BE2C (cell line): ENCODE measurements around the gene PTPRE.

Source experiments
- DNase-seq: peaks from one replicate; pipeline ENCODE4 v3.0.0-alpha.2; 2020
- H3K27me3 ChIP-seq: fragments of 250-450 bp; sonication (Bioruptor Pico); 2 replicates; pipeline ENCODE4 v1.5.1; 2020; ENCODE audit warnings: mild to moderate bottlenecking
- H3K36me3 ChIP-seq: fragments of 250-450 bp; sonication (Bioruptor Pico); 2 replicates; pipeline ENCODE4 v1.5.1; 2020; ENCODE audit warnings: mild to moderate bottlenecking
- H3K4me1 ChIP-seq: fragments of 250-450 bp; sonication (Bioruptor Pico); 2 replicates; pipeline ENCODE4 v1.5.1; 2020
- H3K4me3 ChIP-seq: 2 replicates; pipeline ENCODE4 v1.5.1; 2011; ENCODE audit warnings: low read depth, low read length
- H3K9me3 ChIP-seq: fragments of 250-450 bp; sonication (Bioruptor Pico); 2 replicates; pipeline ENCODE4 v1.5.1; 2020
- TF ChIP-seq, protein P1 (sequence below): IDR thresholded peaks from 2 replicates; pipeline ENCODE4 v1.5.1; 2012; ENCODE audit warnings: mild to moderate bottlenecking, low read depth, low read length

The PTPRE gene

DNA sequence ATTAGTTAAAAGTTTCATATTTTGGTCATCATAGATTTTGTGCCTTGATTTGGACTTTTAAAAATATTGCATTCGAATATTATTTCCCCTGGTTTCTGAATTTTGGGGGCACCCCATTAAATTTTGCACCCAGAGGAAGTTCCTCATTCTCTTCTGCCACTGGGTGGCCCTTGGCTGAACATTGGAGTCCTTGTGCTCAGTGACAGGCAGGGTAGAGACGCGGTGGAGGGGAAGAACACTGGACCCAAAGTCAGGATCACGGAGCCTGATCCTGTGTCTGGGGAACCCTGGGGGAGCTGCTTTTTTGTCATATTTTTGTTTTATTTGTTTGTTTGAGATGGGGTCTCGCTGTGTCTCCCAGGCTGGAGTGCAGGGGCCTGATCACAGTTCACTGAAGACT, 144.6 kb downstream of the PTPRE start:
- no peak for DNase-seq
- Histone ChIP-seq H3K4me1 (no peaks in the 10 kb centered on the region), H3K27me3 (no peaks in the 10 kb centered on the region), H3K36me3 (no peaks in the 10 kb centered on the region), H3K4me3 (no peak overlapping the region), H3K9me3 (no peaks in the 10 kb centered on the region)
- TF ChIP-seq, protein P1, sequence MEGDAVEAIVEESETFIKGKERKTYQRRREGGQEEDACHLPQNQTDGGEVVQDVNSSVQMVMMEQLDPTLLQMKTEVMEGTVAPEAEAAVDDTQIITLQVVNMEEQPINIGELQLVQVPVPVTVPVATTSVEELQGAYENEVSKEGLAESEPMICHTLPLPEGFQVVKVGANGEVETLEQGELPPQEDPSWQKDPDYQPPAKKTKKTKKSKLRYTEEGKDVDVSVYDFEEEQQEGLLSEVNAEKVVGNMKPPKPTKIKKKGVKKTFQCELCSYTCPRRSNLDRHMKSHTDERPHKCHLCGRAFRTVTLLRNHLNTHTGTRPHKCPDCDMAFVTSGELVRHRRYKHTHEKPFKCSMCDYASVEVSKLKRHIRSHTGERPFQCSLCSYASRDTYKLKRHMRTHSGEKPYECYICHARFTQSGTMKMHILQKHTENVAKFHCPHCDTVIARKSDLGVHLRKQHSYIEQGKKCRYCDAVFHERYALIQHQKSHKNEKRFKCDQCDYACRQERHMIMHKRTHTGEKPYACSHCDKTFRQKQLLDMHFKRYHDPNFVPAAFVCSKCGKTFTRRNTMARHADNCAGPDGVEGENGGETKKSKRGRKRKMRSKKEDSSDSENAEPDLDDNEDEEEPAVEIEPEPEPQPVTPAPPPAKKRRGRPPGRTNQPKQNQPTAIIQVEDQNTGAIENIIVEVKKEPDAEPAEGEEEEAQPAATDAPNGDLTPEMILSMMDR: no peak

DNA sequence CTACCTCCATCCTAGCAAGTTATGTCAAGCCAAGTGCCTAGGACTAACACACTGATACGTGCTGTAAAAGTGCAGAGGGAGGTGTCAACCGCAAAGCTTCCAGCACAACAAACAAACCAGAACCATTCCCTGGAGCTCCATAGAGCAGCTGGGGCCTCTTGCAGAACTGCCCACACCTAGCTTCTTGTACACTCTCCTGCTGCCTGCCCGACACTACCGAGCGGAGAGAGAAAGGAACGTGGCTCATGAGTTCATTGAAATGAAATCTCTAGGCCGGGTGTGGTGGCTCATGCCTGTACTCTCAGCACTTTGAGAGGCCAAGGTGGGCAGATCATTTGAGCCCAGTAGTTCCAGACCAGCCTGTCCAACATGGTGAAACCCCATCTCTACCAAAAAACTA, 145.8 kb downstream of the PTPRE start:
- no peaks in the 10 kb centered on the region for H3K9me3 ChIP-seq
- H3K4me1 ChIP-seq: no peaks in the 10 kb centered on the region
- no peaks in the 10 kb centered on the region for H3K27me3 ChIP-seq
- no peak overlapping the region for H3K4me3 ChIP-seq
- TF ChIP-seq, protein P1: no peak
- no peaks in the 10 kb centered on the region for H3K36me3 ChIP-seq
- DNase-seq: no peak

DNA sequence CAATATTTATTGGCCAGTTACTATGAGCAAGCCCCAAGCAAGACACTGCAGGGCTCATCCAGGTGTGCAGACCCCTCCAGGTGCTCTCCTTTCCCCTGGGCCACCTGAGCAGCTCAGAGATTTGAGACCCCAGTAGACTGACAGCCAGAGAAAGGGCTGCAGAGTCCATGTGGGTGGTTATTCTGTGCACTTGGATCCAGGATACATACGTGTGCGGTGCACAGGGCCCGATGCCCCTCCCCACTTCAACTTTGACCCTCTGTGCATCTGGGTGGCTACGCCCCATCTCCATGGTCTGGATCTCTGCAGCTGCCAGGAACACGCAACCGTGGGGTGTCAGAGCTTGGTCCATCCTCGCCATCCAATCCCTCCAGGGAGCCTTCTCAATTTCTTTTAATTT, 146.5 kb downstream of the PTPRE start:
- DNase-seq: no peak
- H3K4me3 ChIP-seq: no peak overlapping the region
- no peaks in the 10 kb centered on the region for H3K9me3 ChIP-seq
- TF ChIP-seq, protein P1: no peak
- H3K36me3 ChIP-seq: no peaks in the 10 kb centered on the region
- H3K27me3 ChIP-seq: no peaks in the 10 kb centered on the region
- no peaks in the 10 kb centered on the region for H3K4me1 ChIP-seq

DNA sequence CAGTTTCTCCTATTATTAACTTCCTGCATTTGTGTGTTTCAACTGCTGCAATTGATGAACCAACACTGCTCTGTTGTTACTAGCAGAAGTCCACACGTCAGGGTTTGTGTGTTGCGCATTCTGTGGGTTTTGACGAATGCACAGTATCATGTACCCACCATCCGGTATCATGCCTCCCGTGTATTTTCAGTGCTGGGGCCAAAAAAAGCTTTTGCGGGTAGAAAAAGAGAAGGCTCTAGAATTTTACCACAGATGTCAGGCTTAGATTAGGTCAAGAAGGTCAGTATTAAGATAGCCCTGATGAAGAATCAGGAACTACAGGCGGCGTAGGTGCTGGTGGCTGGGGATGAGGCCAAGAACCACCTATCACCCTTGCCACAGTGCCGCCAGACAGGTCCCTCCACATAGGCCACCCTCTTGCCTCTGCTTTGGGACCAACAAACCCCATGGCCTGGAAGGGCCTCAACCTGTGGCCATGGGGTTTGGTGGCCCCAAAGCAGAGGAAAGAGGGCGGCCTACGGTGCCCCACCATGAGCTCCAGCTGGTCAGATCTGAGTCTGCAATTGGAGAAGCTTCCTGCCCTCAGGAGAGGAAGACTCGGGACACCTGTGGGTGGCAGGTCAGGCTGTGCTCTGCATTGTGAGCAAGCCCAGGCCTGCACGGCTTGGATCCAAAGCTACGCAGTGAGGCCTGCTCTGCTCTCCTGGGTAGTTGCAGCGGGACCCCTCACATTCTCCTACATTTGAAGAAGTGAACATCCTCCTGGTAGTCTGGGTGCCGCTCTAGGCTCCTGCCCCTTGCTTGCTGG, 147.5 kb downstream of the PTPRE start:
- Histone ChIP-seq H3K9me3 (no peaks in the 10 kb centered on the region), H3K36me3 (no peaks in the 10 kb centered on the region), H3K27me3 (no peaks in the 10 kb centered on the region), H3K4me1 (no peaks in the 10 kb centered on the region), H3K4me3 (no peak overlapping the region)
- no peak for DNase-seq
- TF ChIP-seq, protein P1: no peak

DNA sequence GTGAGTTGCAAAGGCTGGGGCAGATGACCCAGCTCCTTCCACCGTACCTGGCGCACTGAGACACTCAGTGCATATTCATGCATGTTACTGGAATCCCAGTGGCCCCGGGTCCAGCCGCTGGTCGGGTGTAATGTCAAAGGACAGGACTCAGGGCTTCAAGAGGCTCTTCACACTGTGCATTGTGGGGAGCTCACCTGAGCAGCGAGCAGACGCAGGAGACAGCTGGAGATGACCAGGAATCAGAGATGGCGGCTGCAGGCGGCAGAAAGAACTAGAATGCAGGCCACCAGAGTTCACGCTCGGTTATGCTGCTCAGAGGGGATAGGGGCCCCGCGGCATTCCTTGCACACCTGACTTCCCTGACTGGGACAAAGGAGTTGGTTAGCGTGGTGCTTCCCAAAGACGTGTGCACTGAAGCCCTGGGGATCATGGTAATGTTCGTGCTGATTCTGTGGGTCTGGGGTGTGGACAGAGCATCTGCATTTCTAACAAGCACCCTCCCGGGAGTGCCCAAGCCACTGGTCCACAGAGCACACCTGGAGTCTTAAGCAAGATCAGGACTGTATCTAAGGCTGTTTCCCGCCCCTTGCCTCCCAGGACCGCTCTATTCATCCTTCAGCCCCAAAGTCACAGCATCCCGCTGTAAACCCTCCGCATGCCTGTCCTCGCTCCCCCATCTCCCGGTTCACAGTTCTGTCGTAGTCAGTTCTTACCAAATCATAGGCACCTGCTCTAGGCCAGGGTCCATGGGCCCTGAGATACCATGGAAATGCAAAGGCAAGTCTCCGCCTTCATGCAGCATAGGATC, 148.4 kb downstream of the PTPRE start:
- TF ChIP-seq, protein P1: no peak
- Histone ChIP-seq H3K27me3 (no peaks in the 10 kb centered on the region), H3K36me3 (no peaks in the 10 kb centered on the region), H3K4me1 (no peaks in the 10 kb centered on the region), H3K9me3 (no peaks in the 10 kb centered on the region), H3K4me3 (no peak overlapping the region)
- DNase-seq: no peak
